Measurements from ENCODE around the gene CHD5.

Gene CHD5

DNA sequence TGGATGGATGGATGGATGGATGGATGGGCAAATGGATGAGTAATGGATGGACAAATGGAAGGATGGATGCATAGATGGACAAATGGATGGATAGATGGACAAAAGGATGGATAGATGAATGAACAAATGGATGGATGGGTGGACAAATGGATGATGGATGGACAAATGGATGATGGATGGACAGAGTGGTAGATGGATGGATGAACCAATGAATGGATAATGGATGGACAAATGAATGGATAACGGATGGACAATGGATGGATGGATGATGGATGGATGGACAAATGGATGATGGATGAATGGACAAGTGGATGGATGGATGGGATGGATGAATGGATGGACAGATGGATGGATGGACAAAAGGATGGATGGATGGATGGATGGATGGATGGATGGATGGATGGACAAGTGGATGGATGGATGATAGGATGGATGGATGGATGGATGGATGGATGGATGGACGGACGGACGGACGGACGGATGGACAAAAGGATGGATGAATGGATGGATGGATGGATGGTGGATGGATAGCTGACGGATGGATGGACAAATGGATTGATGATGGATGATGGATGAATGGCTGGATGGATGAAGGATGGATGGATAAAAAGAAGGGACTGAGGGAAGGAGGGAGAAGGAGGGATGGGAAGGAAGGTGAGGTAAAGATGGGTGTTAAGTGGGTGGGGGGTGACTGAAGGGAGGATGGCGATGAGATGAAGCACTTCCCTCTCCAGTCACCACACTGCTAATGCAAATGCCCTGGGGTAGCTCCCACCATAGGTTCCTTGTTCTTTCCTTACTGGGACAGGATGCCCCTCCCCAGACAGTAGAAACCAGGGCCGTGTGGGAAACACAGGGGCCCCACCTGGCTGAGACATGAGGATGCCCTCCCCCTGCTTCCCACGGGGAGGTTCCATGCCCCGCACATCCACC is 29.8 kb downstream of the CHD5 start:
- in situ Hi-C loops (cut with HindIII; ENCODE audit: low sequenced_read_pairs), result no loop called here
- no peak for TF ChIP-seq CTCF (IDR thresholded peaks at IDR 0.05; ENCODE audit: low read depth, low read length)
- no peak overlapping the region for H3K4me3 ChIP-seq (ENCODE audit: low read depth, low read length)
- DNase-seq (ENCODE audit: low read depth, low spot score), result no peak

DNA sequence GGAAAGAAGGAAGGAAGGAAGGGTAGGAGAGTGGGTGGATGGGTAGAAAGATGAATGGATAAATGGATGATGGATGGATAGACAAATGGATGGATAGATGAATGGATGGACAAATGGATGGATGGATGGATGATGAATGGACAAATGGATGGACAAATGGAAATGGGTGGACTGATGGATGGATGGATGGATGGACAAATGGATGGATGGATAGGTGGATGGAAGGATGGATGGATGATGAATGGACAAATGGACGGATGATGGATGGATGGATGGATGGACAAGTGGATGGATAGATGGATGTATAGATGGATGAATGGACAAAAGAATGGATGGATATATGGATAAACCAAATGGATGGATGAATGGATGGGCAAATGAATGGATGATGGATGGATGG is 30.5 kb downstream of the CHD5 start:
- no peak for TF ChIP-seq CTCF (IDR thresholded peaks at IDR 0.05; ENCODE audit: low read depth, low read length)
- no peak overlapping the region for H3K4me3 ChIP-seq (ENCODE audit: low read depth, low read length)
- no peak for DNase-seq (ENCODE audit: low read depth, low spot score)
- in situ Hi-C loops (cut with HindIII; ENCODE audit: low sequenced_read_pairs), result no loop called here

- peak; percentile 13 for DNase-seq (ENCODE audit: low read depth, low spot score)
- in situ Hi-C loops (cut with HindIII; ENCODE audit: low sequenced_read_pairs), result no loop called here
- no peak for TF ChIP-seq CTCF (IDR thresholded peaks at IDR 0.05; ENCODE audit: low read depth, low read length)
- no peak overlapping the region for H3K4me3 ChIP-seq (ENCODE audit: low read depth, low read length)
These were observed 31.5 kb downstream of the CHD5 start for GRCh38 chr1:6148497-6149241.

- TF ChIP-seq CTCF (IDR thresholded peaks at IDR 0.05; ENCODE audit: low read depth, low read length), result no peak
- no peak overlapping the region for H3K4me3 ChIP-seq (ENCODE audit: low read depth, low read length)
- in situ Hi-C loops (cut with HindIII; ENCODE audit: low sequenced_read_pairs), result no loop called here
- no peak for DNase-seq (ENCODE audit: low read depth, low spot score)
These were observed 34.2 kb downstream of the CHD5 start for GRCh38 chr1:6145864-6146410.

- no peak for DNase-seq (ENCODE audit: low read depth, low spot score)
- H3K4me3 ChIP-seq (ENCODE audit: low read depth, low read length), result no peak overlapping the region
- TF ChIP-seq CTCF (IDR thresholded peaks at IDR 0.05; ENCODE audit: low read depth, low read length), result no peak
- in situ Hi-C loops (cut with HindIII; ENCODE audit: low sequenced_read_pairs), result no loop called here
These were observed 34.7 kb downstream of the CHD5 start for GRCh38 chr1:6145396-6145750.

- no peak for TF ChIP-seq CTCF (IDR thresholded peaks at IDR 0.05; ENCODE audit: low read depth, low read length)
- in situ Hi-C loops (cut with HindIII; ENCODE audit: low sequenced_read_pairs), result no loop called here
- no peak for DNase-seq (ENCODE audit: low read depth, low spot score)
- H3K4me3 ChIP-seq (ENCODE audit: low read depth, low read length), result no peak overlapping the region
These were observed 35.3 kb downstream of the CHD5 start for GRCh38 chr1:6144647-6145395.

All from astrocyte of the spinal cord (primary cell).